PC-3 (cell line): ENCODE results near the gene ULK4.

Experiments used
- EZH2 ChIP-seq: fragments of 300-600 bp; sonication (generic); IDR thresholded peaks from one replicate; pipeline ENCODE4 v1.6.1; 2017; ENCODE audit warnings: antibody characterized with exemption, mild to moderate bottlenecking, low read length; ENCODE audit not compliant: unreplicated experiment
- EZH2phosphoT487 ChIP-seq: fragments of 300-600 bp; sonication (generic); IDR thresholded peaks from 2 replicates; pipeline ENCODE4 v1.6.1; 2018; ENCODE audit warnings: mild to moderate bottlenecking, antibody characterized with exemption, low read length, borderline replicate concordance
- TF ChIP-seq, protein P1 (sequence below): fragments of 300-600 bp; sonication (generic); conservative IDR thresholded peaks from 2 replicates; pipeline ENCODE4 v1.5.1; 2017; ENCODE audit warnings: antibody characterized with exemption, low read depth, mild to moderate bottlenecking, low read length

GRCh38 chr3:41365973-41366372 lies 595.9 kb downstream of the ULK4 start:
- TF ChIP-seq, protein P1, sequence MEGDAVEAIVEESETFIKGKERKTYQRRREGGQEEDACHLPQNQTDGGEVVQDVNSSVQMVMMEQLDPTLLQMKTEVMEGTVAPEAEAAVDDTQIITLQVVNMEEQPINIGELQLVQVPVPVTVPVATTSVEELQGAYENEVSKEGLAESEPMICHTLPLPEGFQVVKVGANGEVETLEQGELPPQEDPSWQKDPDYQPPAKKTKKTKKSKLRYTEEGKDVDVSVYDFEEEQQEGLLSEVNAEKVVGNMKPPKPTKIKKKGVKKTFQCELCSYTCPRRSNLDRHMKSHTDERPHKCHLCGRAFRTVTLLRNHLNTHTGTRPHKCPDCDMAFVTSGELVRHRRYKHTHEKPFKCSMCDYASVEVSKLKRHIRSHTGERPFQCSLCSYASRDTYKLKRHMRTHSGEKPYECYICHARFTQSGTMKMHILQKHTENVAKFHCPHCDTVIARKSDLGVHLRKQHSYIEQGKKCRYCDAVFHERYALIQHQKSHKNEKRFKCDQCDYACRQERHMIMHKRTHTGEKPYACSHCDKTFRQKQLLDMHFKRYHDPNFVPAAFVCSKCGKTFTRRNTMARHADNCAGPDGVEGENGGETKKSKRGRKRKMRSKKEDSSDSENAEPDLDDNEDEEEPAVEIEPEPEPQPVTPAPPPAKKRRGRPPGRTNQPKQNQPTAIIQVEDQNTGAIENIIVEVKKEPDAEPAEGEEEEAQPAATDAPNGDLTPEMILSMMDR, result no peak
- TF ChIP-seq EZH2phosphoT487, result no peak
- no peak for TF ChIP-seq EZH2
